GM21447 (cell line): ENCODE results near the gene CHCHD5.
A peak's percentile ranks its signal among the peaks of the same experiment; 100 is the strongest.
"Not testable (repeated sequence)": the region's sequence is repeated elsewhere in the genome, so short reads cannot be mapped to it uniquely, and the experiment has no call there.

Experiments used
- ATAC-seq: cut with Tn5 transposase; IDR thresholded peaks from one replicate; pipeline ENCODE4 v1.9.1; 2021; ENCODE audit not compliant: unreplicated experiment

The CHCHD5 gene, protein sequence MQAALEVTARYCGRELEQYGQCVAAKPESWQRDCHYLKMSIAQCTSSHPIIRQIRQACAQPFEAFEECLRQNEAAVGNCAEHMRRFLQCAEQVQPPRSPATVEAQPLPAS

DNA sequence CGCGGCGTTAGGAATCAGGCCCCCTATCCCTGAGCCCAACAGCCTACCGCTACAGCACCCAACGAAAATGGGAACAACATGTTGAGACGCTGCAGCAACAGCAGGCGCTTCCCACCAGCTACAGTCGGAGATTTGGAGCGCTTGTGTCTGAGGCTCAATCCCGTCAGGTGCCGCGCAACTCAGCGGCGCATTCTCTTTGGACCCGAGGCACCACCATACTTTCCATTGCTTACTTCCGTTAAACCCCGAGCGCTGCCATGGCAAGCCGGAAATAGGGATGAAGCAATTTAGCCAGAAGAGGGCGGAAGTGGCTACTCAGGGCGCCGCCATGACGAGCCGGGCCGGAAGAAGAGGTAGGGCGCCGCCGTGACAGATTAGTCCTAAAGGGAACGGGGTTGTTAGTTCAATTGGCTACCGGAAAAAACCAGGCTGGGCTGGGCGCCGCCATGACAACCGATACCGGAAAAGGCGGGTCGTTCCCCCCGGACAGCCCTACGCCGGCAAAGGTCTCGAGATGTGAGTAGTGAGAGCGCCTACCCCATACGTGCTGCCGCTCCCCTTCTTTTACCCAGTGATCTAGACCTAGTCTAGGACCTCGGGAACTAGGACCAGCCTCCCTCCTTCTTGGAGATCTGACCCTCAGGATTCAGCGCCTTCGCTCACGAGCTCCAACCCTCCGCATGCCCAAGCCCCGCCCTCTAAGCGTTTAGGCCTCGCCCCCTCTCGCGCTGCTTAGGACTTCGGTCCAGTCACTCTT is at the start of gene CHCHD5:
TSS of gene CHCHD5 (plus strand) at position 476 of the 757 bp plus-strand sequence. CDS start at position 515, 39 bp downstream.
- peak; percentile 88 for ATAC-seq

DNA sequence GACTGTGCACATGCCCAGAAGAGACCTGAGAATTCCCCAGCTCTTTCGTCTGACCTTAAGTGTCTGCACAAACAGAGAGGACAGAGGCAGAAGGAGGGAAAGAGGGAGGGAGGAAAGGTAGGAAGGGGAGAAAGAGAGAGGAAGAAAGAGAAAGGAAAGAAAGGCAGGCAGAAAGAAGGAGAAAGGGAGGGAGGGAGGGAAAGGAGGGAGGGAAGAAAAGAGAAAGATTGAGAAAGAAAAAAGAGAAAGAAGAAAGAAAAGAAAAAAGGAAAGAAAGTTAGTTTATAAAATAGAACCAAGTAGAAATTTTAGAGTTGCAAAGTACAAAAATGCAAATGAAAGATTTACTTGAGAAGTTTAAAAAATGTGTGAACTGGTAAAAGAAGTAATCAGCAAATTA is 49.6 kb upstream of the CHCHD5 start:
- ATAC-seq = no peak

DNA sequence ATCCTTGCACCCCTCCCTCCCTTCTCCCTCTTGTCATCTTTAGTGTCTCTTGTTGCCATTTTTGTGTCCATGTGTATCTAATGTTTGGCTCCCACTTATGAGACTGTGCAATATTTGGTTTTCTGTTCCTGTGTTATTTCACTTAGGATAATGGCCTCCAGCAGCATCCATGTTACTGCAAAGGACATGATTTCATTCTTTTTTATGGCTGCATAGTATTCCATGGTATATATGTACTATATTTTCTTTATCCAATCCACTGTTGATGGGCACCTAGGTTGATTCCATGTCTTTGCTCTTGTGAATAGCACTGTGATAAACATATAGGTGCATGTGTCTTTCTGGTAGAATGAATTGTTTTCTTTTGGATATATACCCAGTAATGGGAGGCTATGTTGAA is 47.7 kb upstream of the CHCHD5 start:
- ATAC-seq = not testable (repeated sequence)

DNA sequence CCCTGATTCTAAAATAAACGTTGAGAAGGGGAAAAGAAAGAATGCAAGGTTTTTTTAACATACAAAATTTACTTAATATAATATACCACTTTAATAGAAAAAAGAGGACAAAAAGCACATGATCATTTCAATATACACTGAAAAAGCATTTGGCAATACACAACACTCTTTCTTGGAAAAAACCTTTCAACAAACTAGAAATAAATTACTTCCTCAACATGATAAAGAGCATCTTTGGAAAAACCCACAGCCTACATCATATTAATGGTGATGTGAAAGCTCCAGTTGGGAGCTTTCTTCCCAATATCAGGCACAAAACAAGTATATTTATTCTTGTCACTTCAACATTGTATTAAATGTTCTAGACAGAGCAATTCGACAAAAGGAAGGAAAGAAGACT is 45.1 kb upstream of the CHCHD5 start:
- ATAC-seq = no peak

DNA sequence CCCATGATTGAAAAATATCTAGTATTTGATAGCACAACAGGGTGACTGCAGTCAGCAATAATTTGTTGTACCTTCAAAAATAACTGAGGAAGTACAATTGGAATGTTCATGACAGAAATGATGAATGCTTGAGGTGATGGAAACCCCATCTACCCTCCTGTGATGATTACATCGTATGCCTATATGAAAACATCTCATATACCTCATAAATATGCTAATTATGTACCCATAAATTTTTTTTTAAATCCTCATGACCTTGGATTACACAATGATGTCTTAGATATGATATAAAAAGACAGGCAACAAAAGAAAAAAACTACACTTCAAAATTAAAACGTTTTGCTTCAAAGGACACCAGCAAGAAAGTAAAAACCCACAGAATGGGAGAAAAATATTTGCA is 43.5 kb upstream of the CHCHD5 start:
- no peak for ATAC-seq

DNA sequence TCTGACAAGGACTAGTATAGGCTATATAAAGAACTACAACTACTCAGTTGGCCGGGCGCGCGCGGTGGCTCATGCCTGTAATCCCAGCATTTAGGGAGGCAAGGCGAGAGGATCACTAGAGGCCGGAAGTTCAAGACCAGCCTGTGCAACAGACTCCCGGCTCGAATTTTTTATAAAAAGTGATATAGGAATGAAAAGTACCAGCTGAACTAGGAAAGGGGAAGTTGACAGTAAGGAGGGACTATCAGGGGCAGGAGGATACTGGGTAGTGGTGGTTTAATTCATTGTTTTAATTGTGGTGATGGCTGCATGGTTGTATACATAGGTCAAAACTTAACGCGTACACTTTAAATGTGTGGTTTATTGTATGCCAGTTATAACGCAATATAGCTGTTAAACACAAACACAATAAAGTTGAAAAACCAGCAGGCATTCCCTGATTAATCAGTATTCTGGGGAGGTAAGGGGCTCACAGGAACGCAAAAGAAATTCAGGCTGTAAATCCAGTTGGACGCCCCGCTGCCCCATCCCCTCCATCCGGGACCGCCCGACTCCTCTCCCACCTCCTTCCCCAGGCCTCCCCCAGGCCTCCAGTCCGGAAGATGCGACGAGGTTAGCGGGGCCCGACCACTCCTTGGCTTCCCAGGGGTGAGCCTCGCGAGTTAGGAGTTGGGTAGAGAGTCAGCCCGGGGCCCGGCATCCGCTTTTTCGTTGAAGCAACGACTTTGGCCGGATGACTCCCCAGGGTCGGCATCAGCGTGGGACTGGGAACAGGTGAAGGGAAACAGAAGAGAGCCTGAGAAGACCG is 42.9 kb upstream of the CHCHD5 start:
- peak; percentile 57 for ATAC-seq

DNA sequence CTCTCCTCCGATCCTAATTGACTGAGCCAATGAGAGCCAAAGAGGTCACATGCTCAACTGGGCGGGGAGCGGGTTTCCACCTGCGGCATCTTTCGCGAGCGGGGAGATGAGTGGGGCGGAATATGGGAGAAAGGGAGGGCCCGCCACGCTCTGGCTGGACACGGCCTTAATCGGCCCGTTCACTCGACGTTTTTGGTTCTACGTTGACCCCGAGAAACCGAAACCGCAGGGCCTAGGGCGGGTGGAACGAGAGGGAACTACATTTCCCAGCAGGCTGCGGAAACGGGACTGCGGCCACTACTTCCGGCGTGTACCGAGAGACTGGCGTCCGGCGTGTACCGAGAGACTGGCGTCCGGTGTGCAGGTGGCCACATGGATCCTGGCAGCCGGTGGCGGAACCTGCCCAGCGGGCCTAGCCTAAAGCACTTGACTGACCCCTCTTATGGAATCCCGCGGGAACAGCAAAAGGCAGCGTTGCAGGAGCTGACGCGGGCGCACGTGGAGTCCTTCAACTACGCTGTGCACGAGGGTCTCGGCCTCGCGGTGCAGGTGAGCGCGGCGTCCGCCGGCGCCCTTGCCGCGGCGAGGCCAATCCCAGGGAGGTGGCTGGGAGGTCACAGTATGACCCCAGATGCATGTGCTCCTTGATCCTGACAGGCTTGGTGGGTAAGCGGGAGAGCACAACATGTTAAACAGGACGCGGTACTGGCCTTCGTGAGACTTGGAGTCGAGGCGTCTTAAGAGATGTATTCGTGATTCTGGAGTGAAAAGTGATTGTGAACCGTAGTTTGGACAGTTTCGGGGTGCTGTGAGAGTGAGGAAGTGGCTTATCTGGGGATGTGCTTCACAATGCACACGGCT is 42.1 kb upstream of the CHCHD5 start, which contains the start of gene POLR1B:
TSS of gene POLR1B (plus strand) at position 343 of the 861 bp plus-strand sequence. CDS start at position 373, 30 bp downstream.
- ATAC-seq = peak; percentile 86

DNA sequence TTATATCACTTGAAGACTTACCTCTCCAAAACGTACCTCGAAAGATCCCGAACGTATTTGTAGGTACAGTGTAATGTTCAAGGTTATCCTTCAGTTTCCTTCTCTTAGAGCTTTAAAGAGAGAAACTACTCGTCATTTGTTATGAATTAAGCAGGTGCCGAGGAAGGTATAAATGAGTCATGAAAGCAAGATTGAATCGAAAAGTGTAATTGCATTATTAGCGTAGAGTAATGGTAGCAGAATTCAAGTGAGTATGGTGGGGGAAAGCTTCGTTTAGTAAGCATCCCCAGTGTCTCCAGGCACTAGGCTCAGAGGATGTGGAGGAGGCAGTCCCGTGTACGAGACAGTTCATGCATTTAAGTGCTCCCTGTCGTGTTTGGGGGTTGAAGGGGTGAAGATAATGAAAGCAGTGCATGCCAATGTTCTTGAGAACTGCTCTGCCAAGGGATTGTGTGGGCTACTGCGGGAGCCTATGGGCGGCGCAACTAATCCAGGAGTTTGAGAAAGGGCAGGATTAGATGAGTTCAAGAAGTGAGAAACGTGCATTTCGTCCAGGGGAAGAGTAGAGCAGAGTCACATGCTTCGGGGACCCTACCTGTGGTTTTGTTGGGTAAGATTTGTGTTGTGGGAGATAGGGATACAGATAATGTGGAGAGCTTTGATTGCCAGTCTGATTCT is 41.3 kb upstream of the CHCHD5 start:
- peak; percentile 6 for ATAC-seq

DNA sequence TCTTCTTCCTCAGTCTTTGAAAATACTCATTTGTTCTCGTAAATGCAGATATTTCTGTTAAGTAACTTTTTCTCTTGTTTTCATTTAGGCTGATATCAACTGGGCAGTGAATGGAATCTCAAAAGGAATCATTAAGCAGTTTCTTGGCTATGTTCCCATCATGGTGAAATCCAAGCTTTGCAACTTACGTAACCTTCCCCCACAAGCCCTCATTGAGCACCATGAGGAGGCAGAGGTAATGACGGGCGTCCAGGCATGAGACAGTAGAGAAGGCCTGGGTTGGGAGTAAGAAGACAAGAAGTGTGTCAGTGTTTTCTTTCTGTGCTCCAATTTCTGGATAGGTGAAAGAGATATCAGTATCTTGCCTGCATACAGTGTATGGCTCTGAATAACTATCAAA is 37.1 kb upstream of the CHCHD5 start:
- no peak for ATAC-seq

DNA sequence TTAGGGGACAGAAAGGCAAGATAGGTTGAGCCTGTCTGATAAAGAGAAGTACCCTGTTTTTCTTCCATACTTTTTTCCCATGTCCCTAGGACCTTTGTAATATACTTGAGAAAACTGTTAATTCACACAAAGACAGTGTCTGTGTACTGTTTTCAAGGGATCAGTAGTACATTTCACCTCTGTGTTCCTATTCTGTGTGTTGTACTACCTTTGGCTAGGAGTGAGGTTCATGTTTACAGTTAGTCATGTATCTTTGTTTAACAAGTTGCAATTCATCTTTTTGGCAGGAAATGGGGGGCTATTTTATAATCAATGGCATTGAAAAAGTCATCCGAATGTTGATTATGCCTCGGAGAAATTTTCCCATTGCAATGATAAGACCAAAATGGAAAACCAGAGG is 35.4 kb upstream of the CHCHD5 start:
- ATAC-seq = no peak

DNA sequence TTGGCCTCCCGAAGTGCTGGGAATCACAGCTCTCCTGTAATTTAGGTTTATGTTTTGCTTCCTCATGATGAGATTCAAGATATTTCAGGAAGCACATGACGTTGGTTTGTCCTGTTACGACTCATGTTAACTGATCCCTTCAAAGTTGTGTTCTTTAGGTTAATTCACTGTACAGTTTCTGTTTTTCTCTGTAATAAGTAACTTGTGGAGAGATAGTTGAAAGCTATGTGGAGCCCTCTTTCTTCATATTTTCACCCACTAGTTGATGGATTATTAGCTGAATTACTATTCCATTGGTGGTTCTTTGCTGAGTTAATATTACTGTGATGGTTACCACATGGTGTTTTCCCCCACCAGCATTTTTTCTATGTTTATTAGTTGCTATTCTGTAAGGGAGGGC is 18.3 kb upstream of the CHCHD5 start:
- peak; percentile 79 for ATAC-seq

DNA sequence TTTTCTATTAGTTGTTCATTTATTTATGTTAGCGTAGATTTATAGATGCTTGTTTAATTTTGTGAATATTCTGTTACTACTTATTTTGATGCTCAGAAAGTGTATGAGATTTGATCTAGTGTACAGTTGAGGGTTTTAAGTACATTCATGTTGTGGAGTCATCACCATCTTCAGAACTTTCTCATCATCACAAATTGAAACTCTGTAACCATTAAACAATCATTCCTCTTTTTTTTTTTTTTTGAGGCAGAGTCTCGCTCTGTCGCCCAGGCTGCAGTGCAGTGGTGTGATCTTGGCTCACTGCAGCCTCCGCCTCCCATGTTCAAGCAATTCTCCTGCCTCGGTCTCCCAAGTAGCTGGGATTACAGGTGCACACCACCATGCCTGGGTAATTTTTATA is 17.9 kb upstream of the CHCHD5 start:
- peak; percentile 19 for ATAC-seq

DNA sequence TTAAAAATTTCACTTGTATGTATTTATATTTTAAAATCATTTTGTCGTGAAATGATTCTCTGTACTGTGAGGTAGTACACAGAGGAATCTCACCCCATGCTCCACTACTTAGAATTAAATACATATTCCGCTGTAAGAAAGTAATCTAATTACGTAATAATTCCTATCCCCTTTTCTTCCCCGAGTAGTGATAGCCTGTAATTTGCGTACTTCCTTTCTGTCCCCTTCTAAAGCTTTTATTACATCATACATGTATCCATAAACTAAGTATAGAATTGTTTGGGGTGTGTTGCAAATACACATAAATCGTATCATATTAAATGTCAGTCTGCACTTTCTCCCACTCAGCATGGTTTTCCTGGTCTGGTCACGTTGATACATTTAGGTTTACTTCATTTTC is 12.4 kb upstream of the CHCHD5 start:
- no peak for ATAC-seq

DNA sequence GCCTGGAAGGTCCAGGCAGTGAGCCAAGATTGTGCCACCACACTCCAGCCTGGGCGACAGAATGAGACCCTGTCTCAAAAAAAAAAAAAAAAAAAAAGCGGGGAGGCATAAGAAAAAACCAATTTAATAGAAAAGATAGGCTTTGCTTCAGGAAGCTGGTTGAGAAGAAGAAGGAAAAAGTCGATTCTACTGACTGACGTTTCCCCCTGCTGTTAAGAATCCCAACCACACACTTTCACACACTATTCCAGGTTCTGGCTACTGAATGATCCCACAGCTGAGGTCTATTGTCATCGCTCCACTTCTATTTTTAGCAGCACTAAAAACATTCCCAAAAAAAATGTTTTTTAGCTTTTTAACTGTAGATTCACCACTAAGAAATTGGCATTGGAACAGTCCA is 6.7 kb upstream of the CHCHD5 start:
- no peak for ATAC-seq

DNA sequence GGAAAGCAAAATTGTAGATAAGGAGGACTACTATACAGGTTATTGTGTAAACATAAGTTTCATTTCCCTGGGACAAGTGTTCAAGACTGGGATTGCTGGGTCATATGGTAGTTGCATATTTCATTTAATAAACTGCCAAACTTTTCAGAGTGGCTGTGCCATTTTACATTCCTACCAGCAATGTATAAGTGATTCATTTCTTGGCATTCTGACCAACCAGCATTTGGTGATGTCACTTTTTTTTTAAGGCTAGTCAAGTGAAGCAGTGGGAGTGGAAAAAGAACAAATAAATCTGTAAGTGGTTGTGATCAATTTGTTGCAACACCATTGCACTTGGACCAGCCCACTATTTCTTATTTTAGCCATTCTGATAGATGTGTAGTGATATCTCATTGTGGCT is 5.2 kb upstream of the CHCHD5 start:
- no peak for ATAC-seq

DNA sequence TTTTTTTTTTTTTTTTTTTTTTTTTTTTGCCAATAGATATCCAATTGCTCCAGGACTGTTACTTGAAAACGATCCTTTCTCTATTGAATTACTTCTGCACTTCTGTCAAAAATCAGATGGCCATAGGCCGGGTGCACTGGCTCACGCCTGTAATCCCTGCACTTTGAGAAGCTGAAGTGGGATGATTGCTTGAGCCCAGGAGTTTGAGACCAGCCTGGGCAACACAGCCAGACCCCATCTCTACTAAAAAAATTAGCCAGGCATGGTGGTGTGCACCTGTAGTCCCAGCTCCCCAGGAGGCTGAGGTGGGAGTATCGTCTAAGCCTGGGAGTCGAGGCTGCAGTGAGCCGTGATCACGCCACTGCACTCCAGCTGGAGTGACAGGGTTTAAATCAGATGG is 4.3 kb upstream of the CHCHD5 start:
- no peak for ATAC-seq

DNA sequence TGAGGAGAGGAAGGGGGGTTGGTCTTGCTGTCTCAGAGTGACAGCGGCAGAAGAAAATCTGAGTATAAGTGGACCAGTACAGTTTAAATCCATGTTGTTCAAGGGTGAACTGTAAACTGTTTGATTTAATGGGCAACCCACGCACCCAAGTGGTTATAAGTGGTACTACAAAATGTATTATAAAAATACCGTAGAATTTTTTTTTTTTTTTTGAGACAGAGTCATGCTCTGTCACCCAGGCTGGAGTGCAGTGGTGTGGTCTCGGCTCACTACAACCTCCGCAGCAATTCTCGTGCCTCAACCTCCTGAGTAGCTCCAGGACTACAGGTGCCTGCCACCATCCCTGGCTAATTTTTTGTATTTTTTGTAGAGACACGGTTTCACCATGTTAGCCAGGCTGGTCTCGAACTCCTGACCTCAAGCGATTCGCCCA is 2.1 kb upstream of the CHCHD5 start:
- ATAC-seq = no peak

DNA sequence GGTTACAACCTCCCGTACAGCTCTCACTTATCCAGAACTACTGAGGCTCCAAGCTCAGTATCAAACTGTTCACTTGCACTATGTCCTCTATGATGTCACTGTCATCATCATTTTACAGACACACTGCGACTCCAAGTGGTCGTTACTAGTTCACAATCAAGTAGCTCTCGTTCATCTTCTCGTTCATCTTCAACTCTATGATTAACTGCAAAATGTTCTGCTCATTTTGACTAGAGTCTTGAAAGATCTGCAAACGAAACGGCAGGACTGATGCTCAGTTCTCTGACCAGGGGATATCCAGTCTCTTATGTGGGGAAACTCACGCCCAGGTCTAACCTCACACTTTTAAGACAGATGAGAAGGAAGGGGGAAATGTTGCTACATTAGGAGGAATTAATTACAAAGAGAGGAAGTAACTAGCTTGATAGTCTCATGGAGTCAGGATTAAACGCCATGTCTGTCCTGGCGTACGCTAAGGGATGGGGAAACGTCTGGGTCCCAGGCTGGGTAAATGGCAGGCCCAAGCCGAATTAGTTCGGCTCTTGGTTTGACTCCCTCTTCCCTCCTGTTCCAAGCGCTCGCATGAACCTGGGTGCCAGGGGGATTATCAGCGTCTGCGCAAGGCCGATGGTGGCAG is 794 bp upstream of the CHCHD5 start:
- no peak for ATAC-seq

DNA sequence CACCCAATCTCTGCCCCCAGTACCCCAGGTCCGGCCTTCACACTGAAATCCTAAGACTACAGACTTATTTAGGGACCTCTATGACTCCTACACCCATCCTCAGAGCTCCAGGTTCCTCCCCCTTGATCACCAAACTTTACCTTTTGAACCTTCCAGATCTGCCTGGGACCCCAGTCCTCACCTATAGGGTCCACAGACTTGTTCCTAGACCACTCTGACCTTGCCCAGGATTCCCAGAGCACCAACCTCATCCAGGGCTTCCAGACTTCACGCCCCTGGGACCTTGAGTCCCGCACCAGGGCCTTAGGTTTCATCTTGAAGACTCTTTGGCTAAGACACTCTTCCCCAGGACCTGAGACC is 462 bp downstream of the CHCHD5 start:
- ATAC-seq = no peak

DNA sequence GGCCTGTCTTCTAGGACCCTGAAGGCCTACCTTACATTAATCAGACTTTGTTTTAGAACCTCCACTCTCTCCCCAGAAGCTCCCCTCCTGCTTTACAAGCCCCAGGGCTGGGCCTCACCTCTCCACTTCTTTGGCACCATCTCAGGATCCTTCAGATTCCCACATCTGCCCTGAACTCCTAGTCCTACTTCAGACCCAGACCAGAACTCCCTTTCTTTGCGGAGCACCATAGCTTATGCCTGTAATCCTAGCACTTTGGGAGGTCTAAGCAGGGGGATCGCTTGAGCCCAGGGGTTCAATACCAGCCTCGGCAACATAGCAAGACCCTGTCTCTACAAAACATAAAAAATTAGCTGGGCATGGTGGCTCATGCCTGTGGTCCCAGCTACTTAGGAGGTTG is 991 bp downstream of the CHCHD5 start:
- no peak for ATAC-seq
